GM19238 (cell line): ENCODE measurements around the gene TSGA10IP.
A peak's percentile ranks its signal among the peaks of the same experiment; 100 is the strongest.

Source experiments
- DNase-seq: peaks from one replicate; pipeline ENCODE4 v3.0.0; 2011; ENCODE audit warnings: low spot score; ENCODE audit not compliant: insufficient read length

Gene TSGA10IP

GRCh38 chr11:65917434-65918210, 27.7 kb upstream of the TSGA10IP start:
- DNase-seq = no peak

- DNase-seq = no peak
These were observed 26.8 kb upstream of the TSGA10IP start, which contains the start of gene C11orf68 for GRCh38 chr11:65918211-65919140. TSS of gene C11orf68 (minus strand) at chr11:65919062. CDS start at chr11:65919031, 31 bp downstream.

- peak; percentile 98 for DNase-seq
These were observed 26.1 kb upstream of the TSGA10IP start, which contains the start of gene DRAP1 for GRCh38 chr11:65919141-65919572. TSS of gene DRAP1 (plus strand) at chr11:65919426. CDS start at chr11:65919502, 76 bp downstream.

- peak; percentile 68 for DNase-seq
These were observed 25.5 kb upstream of the TSGA10IP start for GRCh38 chr11:65919573-65920371.

GRCh38 chr11:65920372-65920802, 24.9 kb upstream of the TSGA10IP start:
- no peak for DNase-seq

- no peak for DNase-seq
These were observed 24.2 kb upstream of the TSGA10IP start for GRCh38 chr11:65921033-65921555.

- no peak for DNase-seq
These were observed 23.4 kb upstream of the TSGA10IP start for GRCh38 chr11:65921876-65922275.

GRCh38 chr11:65922565-65922964, 22.7 kb upstream of the TSGA10IP start:
- no peak for DNase-seq

- no peak for DNase-seq
These were observed 19.9 kb upstream of the TSGA10IP start for GRCh38 chr11:65925397-65925796.

- DNase-seq = peak; percentile 85
These were observed 17.3 kb upstream of the TSGA10IP start for GRCh38 chr11:65927904-65928397.

- no peak for DNase-seq
These were observed 16.6 kb upstream of the TSGA10IP start for GRCh38 chr11:65928667-65929066.

GRCh38 chr11:65931773-65932557, 13.3 kb upstream of the TSGA10IP start:
- no peak for DNase-seq

GRCh38 chr11:65932558-65932919, 12.7 kb upstream of the TSGA10IP start:
- DNase-seq = no peak

- DNase-seq = no peak
These were observed 11.3 kb upstream of the TSGA10IP start for GRCh38 chr11:65934014-65934413.

- DNase-seq = no peak
These were observed 7.5 kb upstream of the TSGA10IP start for GRCh38 chr11:65937766-65938165.

- no peak for DNase-seq
These were observed 3.5 kb upstream of the TSGA10IP start for GRCh38 chr11:65941720-65942310.

- DNase-seq = no peak
These were observed 2.7 kb upstream of the TSGA10IP start for GRCh38 chr11:65942531-65942930.

- DNase-seq = no peak
These were observed 1.1 kb upstream of the TSGA10IP start for GRCh38 chr11:65944191-65944590.

GRCh38 chr11:65944767-65945166, 513 bp upstream of the TSGA10IP start:
- no peak for DNase-seq
